WERI-Rb-1 (cell line): Measurements from ENCODE around the gene ARRDC3.

ENCODE experiments used
- DNase-seq: peaks from one replicate; pipeline ENCODE4 v3.0.0-alpha.2; 2020
- H3K27ac ChIP-seq: fragments of 250-450 bp; sonication (Bioruptor Pico); 2 replicates; pipeline ENCODE4 v1.5.1; 2020; ENCODE audit warnings: mild to moderate bottlenecking, moderate library complexity
- H3K27me3 ChIP-seq: fragments of 250-450 bp; sonication (Bioruptor Pico); 2 replicates; pipeline ENCODE4 v1.5.1; 2021; ENCODE audit warnings: mild to moderate bottlenecking, low read depth, moderate library complexity; ENCODE audit not compliant: insufficient read depth, severe bottlenecking
- H3K36me3 ChIP-seq: fragments of 250-450 bp; sonication (Bioruptor Pico); 2 replicates; pipeline ENCODE4 v1.5.1; 2020; ENCODE audit warnings: mild to moderate bottlenecking, moderate library complexity
- H3K4me3 ChIP-seq: 2 replicates; pipeline ENCODE4 v1.5.1; 2011; ENCODE audit warnings: low read depth, mild to moderate bottlenecking, control low read depth, low read length
- H3K9me3 ChIP-seq: fragments of 250-450 bp; sonication (Bioruptor Pico); 2 replicates; pipeline ENCODE4 v1.5.1; 2021; ENCODE audit warnings: mild to moderate bottlenecking, moderate library complexity; ENCODE audit not compliant: severe bottlenecking
- CTCF ChIP-seq: IDR thresholded peaks from 2 replicates; pipeline ENCODE4 v1.5.1; 2011; ENCODE audit warnings: low read depth, mild to moderate bottlenecking, control low read depth, inconsistent platforms, low read length

Gene ARRDC3

GRCh38 chr5:91409304-91409703 lies 26.2 kb upstream of the ARRDC3 start:
- Histone ChIP-seq H3K9me3 (no peaks in the 10 kb centered on the region), H3K4me3 (no peak overlapping the region), H3K36me3 (no peaks in the 10 kb centered on the region), H3K27ac (no peak overlapping the region), H3K27me3 (no peaks in the 10 kb centered on the region)
- no peak for DNase-seq
- no peak for TF ChIP-seq CTCF

GRCh38 chr5:91408710-91409109 lies 25.6 kb upstream of the ARRDC3 start:
- DNase-seq = no peak
- H3K4me3 ChIP-seq = no peak overlapping the region
- TF ChIP-seq CTCF = no peak
- no peak overlapping the region for H3K27ac ChIP-seq
- H3K36me3 ChIP-seq = no peaks in the 10 kb centered on the region
- no peaks in the 10 kb centered on the region for H3K27me3 ChIP-seq
- no peaks in the 10 kb centered on the region for H3K9me3 ChIP-seq

- H3K4me3 ChIP-seq = no peak overlapping the region
- H3K27ac ChIP-seq = no peak overlapping the region
- no peak for TF ChIP-seq CTCF
- no peaks in the 10 kb centered on the region for H3K36me3 ChIP-seq
- H3K27me3 ChIP-seq = no peaks in the 10 kb centered on the region
- no peak for DNase-seq
- H3K9me3 ChIP-seq = no peaks in the 10 kb centered on the region
Measured at GRCh38 chr5:91407204-91407603, 24.1 kb upstream of the ARRDC3 start.

- H3K9me3 ChIP-seq = no peaks in the 10 kb centered on the region
- no peak for TF ChIP-seq CTCF
- no peaks in the 10 kb centered on the region for H3K27me3 ChIP-seq
- no peak overlapping the region for H3K4me3 ChIP-seq
- H3K36me3 ChIP-seq = no peaks in the 10 kb centered on the region
- DNase-seq = no peak
- H3K27ac ChIP-seq = no peak overlapping the region
Measured at GRCh38 chr5:91403438-91403837, 20.3 kb upstream of the ARRDC3 start.

GRCh38 chr5:91401175-91401574 lies 18.1 kb upstream of the ARRDC3 start:
- TF ChIP-seq CTCF = no peak
- Histone ChIP-seq H3K4me3 (no peak overlapping the region), H3K27ac (no peak overlapping the region), H3K27me3 (no peaks in the 10 kb centered on the region), H3K9me3 (no peaks in the 10 kb centered on the region), H3K36me3 (no peaks in the 10 kb centered on the region)
- no peak for DNase-seq

GRCh38 chr5:91397791-91398190 lies 14.7 kb upstream of the ARRDC3 start:
- Histone ChIP-seq H3K9me3 (no peaks in the 10 kb centered on the region), H3K27ac (no peak overlapping the region), H3K36me3 (no peaks in the 10 kb centered on the region), H3K4me3 (no peak overlapping the region), H3K27me3 (no peaks in the 10 kb centered on the region)
- DNase-seq = no peak
- no peak for TF ChIP-seq CTCF
